ENCODE data around the gene TMA7. TPM values are rescaled to one million over a fixed set of nuclear protein-coding genes. Genes with fewer than 3 reads are reported as not detected.

TMA7 gene
- total and polyA plus RNA-seq, 10 of the 15 experiments (the other 5 are each of a cell fraction or from before 2014, with no cell fraction given): 319 to 1,760 (median 752) TPM

DNA sequence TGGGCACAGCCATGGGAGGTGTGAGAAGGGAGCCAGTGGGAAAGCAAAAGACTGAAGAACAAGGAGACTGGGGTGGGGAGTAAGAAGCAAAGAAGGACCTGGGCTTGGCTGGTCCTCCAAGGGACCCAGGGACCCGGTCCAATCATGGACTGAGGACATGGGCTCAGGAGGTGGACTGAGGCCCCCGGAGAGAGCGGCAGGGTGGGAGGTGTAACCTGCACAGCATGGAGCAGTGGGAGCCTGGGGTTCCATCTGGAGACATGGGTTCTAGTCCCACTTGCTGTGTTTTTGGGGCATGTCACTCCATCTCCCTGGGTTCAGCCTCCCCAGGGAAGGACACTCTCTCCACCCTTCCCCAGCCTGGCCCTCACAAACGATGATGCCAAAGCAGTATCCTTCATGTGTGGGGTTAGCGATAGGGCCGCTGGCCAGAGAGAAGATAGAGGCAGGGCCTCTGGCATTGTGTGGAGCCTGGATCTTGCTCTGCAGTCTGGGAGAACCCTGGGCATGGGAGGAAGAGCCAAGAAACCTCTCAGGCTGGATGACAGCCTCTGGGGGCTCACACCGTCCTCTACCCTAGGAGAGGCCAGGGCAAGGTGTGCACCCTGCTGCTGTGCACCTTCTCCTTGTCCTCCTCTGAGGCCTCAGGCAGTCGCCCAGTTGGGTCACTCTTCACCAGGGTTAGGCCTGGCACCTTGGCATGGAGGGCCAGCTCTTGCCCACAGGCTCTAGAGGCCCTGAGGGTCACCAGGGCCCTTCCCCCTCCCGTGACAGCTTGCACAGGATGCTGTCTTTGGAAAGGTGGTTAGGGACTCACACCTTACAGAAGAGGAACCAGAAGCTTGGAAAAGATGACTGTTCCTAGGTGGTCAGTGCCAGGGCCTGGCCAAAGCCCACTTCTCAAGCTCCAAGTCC lies 42.0 kb upstream of the TMA7 start (continued):
- TF ChIP-seq, protein P1, sequence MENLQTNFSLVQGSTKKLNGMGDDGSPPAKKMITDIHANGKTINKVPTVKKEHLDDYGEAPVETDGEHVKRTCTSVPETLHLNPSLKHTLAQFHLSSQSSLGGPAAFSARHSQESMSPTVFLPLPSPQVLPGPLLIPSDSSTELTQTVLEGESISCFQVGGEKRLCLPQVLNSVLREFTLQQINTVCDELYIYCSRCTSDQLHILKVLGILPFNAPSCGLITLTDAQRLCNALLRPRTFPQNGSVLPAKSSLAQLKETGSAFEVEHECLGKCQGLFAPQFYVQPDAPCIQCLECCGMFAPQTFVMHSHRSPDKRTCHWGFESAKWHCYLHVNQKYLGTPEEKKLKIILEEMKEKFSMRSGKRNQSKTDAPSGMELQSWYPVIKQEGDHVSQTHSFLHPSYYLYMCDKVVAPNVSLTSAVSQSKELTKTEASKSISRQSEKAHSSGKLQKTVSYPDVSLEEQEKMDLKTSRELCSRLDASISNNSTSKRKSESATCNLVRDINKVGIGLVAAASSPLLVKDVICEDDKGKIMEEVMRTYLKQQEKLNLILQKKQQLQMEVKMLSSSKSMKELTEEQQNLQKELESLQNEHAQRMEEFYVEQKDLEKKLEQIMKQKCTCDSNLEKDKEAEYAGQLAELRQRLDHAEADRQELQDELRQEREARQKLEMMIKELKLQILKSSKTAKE (IDR thresholded peaks at IDR 0.05; ENCODE audit: low read depth, poor library complexity, severe bottlenecking): no peak
- TF ChIP-seq YBX1 (IDR thresholded peaks at IDR 0.05): no peak
- TF ChIP-seq CHD4 (IDR thresholded peaks at IDR 0.05): no peak
- TF ChIP-seq, protein P2, sequence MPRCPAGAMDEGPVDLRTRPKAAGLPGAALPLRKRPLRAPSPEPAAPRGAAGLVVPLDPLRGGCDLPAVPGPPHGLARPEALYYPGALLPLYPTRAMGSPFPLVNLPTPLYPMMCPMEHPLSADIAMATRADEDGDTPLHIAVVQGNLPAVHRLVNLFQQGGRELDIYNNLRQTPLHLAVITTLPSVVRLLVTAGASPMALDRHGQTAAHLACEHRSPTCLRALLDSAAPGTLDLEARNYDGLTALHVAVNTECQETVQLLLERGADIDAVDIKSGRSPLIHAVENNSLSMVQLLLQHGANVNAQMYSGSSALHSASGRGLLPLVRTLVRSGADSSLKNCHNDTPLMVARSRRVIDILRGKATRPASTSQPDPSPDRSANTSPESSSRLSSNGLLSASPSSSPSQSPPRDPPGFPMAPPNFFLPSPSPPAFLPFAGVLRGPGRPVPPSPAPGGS (IDR thresholded peaks at IDR 0.05; ENCODE audit: borderline replicate concordance, insufficient read depth, low read depth, low read length, poor library complexity, severe bottlenecking): no peak
- TF ChIP-seq, protein P3, sequence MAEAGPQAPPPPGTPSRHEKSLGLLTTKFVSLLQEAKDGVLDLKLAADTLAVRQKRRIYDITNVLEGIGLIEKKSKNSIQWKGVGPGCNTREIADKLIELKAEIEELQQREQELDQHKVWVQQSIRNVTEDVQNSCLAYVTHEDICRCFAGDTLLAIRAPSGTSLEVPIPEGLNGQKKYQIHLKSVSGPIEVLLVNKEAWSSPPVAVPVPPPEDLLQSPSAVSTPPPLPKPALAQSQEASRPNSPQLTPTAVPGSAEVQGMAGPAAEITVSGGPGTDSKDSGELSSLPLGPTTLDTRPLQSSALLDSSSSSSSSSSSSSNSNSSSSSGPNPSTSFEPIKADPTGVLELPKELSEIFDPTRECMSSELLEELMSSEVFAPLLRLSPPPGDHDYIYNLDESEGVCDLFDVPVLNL (IDR thresholded peaks at IDR 0.05; ENCODE audit: low read depth, low read length): no peak
- no peak for TF ChIP-seq NFYB (IDR thresholded peaks at IDR 0.05; ENCODE audit: insufficient read depth, low read depth, low read length)
- no peak for TF ChIP-seq EZH2 (IDR thresholded peaks at IDR 0.05; ENCODE audit: borderline replicate concordance, control insufficient read depth, low read depth, low read length)

Data from GM12878 (cell line).